Lower leg skin (tissue), 4 donors: Measurements from ENCODE around the gene ZNF385C. TPM values are rescaled to one million over a fixed set of nuclear protein-coding genes. Genes with fewer than 3 reads are reported as not detected.

Experiments used
- DNase-seq, 2 donors: peaks; one replicate each; pipeline ENCODE4 v3.0.0-alpha.2; 2019; ENCODE audit warnings: low spot score in 2 of 2
- H3K4me3 ChIP-seq: fragments of 200-600 bp; sonication (generic); 2 replicates; pipeline ENCODE4 v1.5.1; 2017; ENCODE audit warnings: mild to moderate bottlenecking, low read depth; ENCODE audit not compliant: poor library complexity, severe bottlenecking
- POLR2A ChIP-seq, 2 donors: fragments of 450-650 bp; IDR thresholded peaks; one replicate each; pipeline ENCODE4 v1.6.1; 2016 to 2017; ENCODE audit warnings: antibody characterized with exemption in 2 of 2, mild to moderate bottlenecking in 1 of 2, moderate library complexity in 1 of 2
- WGBS, 2 donors: methylation state at CpG; one replicate each; pipeline ENCODE4 v1.1.5; 2018; 5-methylcytosine and 5-hydroxymethylcytosine counted together
- intact Hi-C: fragments of 100-400 bp; cut with DNase I; formaldehyde crosslinking; loops from one replicate; pipeline ENCODE4 v1.15.0; 2023; ENCODE audit warnings: low total_unique reads
- total RNA-seq, 4 donors: library from RNA; depleted of rRNA; stranded (reverse); fragments of >200 nt; gene quantifications; one replicate each; pipeline ENCODE4 v1.1.0, GENCODE V29; 2016
- TF ChIP-seq, protein P1 (sequence below), 3 donors: fragments of 450-650 bp; IDR thresholded peaks; one replicate each; pipeline ENCODE4 v1.5.1; 2016; ENCODE audit warnings: antibody characterized with exemption in 3 of 3, mild to moderate bottlenecking in 3 of 3, moderate library complexity in 2 of 3

Gene ZNF385C
- total RNA-seq, 4 donors from 2014 or later = 0.29 to 1.3 TPM; not detected in 2

DNA sequence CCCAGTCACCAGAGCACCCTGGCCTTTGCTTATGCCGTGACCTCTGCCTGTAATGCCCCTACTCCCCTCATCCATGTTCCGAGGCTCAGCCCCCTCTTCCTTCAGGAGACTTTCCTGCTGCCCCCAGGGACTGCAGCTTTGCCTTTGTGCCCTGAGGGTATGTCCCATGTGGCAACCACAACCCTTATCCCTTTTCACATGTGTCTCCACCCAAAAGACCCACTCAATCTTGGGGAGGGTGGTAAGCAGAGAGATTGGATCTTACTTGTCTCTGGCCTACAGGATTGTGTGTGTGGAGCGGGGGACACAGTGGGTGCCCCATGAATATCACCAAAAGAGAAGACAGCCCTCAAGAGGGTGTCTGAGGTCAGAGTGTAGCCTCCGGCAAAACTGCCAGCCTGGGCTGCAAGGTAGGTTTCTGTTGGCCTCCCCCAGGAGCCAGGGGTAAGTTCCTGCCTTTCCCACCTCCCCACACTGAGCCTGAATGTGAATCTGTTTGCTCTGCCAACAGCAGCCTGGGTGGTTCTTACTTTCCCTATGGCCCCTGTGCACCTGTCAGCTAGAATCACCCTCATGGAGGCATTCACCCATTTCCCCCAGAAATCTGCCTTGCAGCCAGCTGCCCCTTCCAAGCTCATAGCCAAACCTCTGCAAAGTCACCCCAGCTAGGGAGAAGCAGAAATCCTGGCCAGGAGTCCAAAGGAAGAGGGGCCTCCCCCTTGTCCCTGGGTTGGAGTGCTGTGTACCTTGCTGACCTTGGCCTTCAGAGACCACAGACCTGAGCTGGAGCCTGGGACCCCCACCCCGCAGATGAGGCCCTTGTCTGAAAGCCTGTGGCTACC, 36.4 kb downstream of the ZNF385C start:
- intact Hi-C loops = no loop called here
- TF ChIP-seq, protein P1, sequence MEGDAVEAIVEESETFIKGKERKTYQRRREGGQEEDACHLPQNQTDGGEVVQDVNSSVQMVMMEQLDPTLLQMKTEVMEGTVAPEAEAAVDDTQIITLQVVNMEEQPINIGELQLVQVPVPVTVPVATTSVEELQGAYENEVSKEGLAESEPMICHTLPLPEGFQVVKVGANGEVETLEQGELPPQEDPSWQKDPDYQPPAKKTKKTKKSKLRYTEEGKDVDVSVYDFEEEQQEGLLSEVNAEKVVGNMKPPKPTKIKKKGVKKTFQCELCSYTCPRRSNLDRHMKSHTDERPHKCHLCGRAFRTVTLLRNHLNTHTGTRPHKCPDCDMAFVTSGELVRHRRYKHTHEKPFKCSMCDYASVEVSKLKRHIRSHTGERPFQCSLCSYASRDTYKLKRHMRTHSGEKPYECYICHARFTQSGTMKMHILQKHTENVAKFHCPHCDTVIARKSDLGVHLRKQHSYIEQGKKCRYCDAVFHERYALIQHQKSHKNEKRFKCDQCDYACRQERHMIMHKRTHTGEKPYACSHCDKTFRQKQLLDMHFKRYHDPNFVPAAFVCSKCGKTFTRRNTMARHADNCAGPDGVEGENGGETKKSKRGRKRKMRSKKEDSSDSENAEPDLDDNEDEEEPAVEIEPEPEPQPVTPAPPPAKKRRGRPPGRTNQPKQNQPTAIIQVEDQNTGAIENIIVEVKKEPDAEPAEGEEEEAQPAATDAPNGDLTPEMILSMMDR (IDR thresholded peaks at IDR 0.05) = no peak
- no peak for TF ChIP-seq POLR2A (IDR thresholded peaks at IDR 0.05)
- H3K4me3 ChIP-seq = no peak overlapping the region
- DNase-seq = no peak
- 69 to 75% methylated on average over 5 of the region's 5 CpGs for WGBS, 2 donors

DNA sequence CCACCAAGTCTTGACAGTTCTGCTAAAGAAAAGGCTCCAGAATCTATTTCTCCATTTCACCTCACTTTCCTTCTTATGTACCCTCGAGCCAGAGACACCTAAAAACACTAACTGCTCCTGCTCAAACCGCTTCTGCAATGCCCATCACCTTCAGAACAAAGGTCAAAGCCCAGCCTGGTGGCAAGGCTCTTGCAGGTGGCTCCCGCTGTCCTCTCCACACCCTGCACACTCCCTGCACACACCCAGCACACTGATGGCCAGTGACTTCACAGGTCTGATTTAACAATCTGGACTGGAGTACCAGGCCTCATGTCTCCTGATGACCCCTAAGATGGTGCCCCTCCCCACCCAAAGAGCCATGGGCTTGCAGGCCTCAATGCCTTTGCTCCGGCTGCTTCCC, 38.0 kb downstream of the ZNF385C start:
- WGBS, 2 donors = 88 to 89% methylated on average over 4 of the region's 4 CpGs
- TF ChIP-seq POLR2A (IDR thresholded peaks at IDR 0.05) = no peak
- TF ChIP-seq, protein P1 (IDR thresholded peaks at IDR 0.05) = no peak
- intact Hi-C loops = no loop called here

DNA sequence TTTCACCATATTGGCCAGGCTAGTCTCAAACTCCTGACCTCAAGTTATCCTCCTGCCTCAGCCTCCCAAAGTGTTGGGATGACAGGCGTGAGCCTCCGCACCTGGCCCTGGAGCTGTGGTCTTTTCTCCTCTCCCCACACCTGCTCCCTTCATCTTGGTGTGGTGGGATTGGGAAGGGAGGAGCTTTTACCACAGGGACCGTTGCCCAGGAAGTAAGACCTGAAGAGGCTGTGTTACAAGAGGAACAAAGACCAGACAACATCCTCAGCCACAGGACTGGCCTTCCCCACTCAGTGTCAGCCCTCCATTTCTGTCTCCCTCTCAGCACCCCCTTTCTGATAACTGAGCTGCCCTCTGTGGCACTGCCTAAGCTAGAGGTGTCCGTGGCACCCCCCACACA, 38.5 kb downstream of the ZNF385C start:
- WGBS, 2 donors = 61 to 75% methylated on average over 4 of the region's 4 CpGs
- H3K4me3 ChIP-seq = no peak overlapping the region
- intact Hi-C loops = no loop called here
- DNase-seq = no peak
- TF ChIP-seq, protein P1 (IDR thresholded peaks at IDR 0.05) = no peak
- no peak for TF ChIP-seq POLR2A (IDR thresholded peaks at IDR 0.05)

More for the DNA sequence above, 38.0 kb downstream of the ZNF385C start:
- H3K4me3 ChIP-seq = no peak overlapping the region
- DNase-seq = no peak

DNA sequence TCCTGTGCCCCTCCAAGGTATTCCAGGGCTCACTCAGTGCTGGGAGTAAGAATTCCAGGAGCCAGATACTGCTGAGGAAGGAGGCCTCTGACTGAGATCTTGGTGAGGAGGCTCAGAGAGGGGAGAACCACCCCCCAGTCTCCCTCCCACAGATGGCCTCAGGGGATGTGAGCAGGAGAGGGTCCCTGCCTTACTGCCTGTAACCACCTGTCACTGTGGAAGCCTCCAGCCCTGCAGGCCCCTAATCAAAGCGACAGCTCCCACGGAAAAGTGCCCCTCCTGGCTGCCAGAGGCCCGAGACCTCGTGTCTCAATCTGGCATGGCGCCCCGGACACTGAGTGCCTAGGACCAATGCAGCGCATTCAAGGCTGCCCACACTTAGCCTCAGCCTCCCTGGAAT, 40.2 kb downstream of the ZNF385C start:
- no peak overlapping the region for H3K4me3 ChIP-seq
- intact Hi-C loops = no loop called here
- TF ChIP-seq POLR2A (IDR thresholded peaks at IDR 0.05) = no peak
- TF ChIP-seq, protein P1 (IDR thresholded peaks at IDR 0.05) = no peak
- DNase-seq = no peak
- 67 to 93% methylated on average over 3 to 7 of the region's 7 CpGs for WGBS, 2 donors

DNA sequence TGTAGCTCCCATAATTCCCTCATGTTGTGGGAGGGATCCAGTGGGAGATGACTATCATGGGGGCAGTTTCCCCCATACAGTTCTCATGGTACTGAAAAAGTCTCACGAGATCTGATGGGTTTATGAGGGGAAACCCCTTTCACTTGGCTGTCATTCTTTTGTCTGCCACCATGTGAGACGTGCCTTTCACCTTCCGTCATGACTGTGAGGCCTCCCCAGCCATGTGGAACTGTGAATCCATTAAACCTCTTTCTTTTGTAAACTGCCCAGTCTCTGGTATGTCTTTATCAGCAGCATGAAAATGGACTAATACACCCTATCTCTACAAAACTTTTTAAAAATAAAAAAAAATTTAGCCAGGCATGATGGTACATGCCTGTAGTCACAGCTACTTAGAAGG, 41.6 kb downstream of the ZNF385C start:
- WGBS, 2 donors = 73 to 80% methylated on average over 3 of the region's 3 CpGs
- intact Hi-C loops = no loop called here
- no peak for DNase-seq
- no peak overlapping the region for H3K4me3 ChIP-seq
- TF ChIP-seq, protein P1 (IDR thresholded peaks at IDR 0.05) = no peak
- no peak for TF ChIP-seq POLR2A (IDR thresholded peaks at IDR 0.05)
